ENCODE results near the gene MRPS9.

Gene MRPS9

GRCh38 chr2:105039559-105039958, 1.7 kb downstream of the MRPS9 start:
- TF ChIP-seq CTCF (conservative IDR thresholded peaks at IDR 0.05) (no peak), ZFX (IDR thresholded peaks at IDR 0.05) (no peak)
- H3K27ac ChIP-seq = no peak overlapping the region

GRCh38 chr2:105042189-105042588, 4.3 kb downstream of the MRPS9 start:
- no peak for TF ChIP-seq ZFX (IDR thresholded peaks at IDR 0.05)
- TF ChIP-seq CTCF (conservative IDR thresholded peaks at IDR 0.05) = no peak
- H3K27ac ChIP-seq = no peak overlapping the region

- H3K27ac ChIP-seq = no peak overlapping the region
- no peak for TF ChIP-seq ZFX (IDR thresholded peaks at IDR 0.05)
- no peak for TF ChIP-seq CTCF (conservative IDR thresholded peaks at IDR 0.05)
Measured at GRCh38 chr2:105052773-105053172, 14.9 kb downstream of the MRPS9 start.

GRCh38 chr2:105055613-105056012, 17.7 kb downstream of the MRPS9 start:
- TF ChIP-seq ZFX (IDR thresholded peaks at IDR 0.05) (no peak), CTCF (conservative IDR thresholded peaks at IDR 0.05) (no peak)
- H3K27ac ChIP-seq = no peak overlapping the region

GRCh38 chr2:105056245-105056644, 18.4 kb downstream of the MRPS9 start:
- H3K27ac ChIP-seq = no peak overlapping the region
- TF ChIP-seq ZFX (IDR thresholded peaks at IDR 0.05) = no peak
- TF ChIP-seq CTCF (conservative IDR thresholded peaks at IDR 0.05) = no peak

- H3K27ac ChIP-seq = no peak overlapping the region
- TF ChIP-seq CTCF (conservative IDR thresholded peaks at IDR 0.05) = no peak
- no peak for TF ChIP-seq ZFX (IDR thresholded peaks at IDR 0.05)
Measured at GRCh38 chr2:105057005-105057404, 19.1 kb downstream of the MRPS9 start.

- no peak overlapping the region for H3K27ac ChIP-seq
- no peak for TF ChIP-seq CTCF (conservative IDR thresholded peaks at IDR 0.05)
- no peak for TF ChIP-seq ZFX (IDR thresholded peaks at IDR 0.05)
Measured at GRCh38 chr2:105061560-105061959, 23.7 kb downstream of the MRPS9 start.
